Measurements from ENCODE around the gene CEP83. TPM values are rescaled to one million over a fixed set of nuclear protein-coding genes. Genes with fewer than 3 reads are reported as not detected.
A peak's percentile ranks its signal among the peaks of the same experiment; 100 is the strongest.
"Not testable (repeated sequence)": the region's sequence is repeated elsewhere in the genome, so short reads cannot be mapped to it uniquely, and the experiment has no call there.

Gene CEP83
- total and polyA plus RNA-seq, 12 donors, result 4.2 to 20.5 (median 10.2) TPM

DNA sequence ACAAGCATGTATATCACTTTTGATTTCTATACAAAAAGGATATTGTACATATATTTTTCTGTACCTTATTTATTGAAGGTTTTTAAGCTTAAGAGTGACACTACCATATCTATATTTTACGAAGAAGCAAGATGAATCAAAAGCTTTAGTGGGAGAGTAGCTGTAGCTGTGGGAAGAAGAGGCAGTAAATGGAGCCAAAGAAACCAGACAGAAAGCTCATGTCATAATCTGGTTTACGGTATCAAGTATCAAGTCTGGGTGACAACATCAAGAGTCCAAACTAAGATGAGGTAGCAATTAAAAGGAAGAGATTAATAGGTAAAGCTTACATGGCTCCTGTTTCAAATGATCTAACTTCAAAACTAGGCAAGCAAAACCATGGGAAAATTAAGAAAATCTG, 54.8 kb downstream of the CEP83 start:
- peak overlapping the region in 3 of 10 donors; percentile 29 to 30 (median 29) for H3K4me3 ChIP-seq
- DNase-seq, result no peak
- no peaks in the 10 kb centered on the region for H3K27me3 ChIP-seq
- 49 to 64% methylated on average over 2 of the region's 2 CpGs for WGBS, 2 donors
- TF ChIP-seq, protein P1, sequence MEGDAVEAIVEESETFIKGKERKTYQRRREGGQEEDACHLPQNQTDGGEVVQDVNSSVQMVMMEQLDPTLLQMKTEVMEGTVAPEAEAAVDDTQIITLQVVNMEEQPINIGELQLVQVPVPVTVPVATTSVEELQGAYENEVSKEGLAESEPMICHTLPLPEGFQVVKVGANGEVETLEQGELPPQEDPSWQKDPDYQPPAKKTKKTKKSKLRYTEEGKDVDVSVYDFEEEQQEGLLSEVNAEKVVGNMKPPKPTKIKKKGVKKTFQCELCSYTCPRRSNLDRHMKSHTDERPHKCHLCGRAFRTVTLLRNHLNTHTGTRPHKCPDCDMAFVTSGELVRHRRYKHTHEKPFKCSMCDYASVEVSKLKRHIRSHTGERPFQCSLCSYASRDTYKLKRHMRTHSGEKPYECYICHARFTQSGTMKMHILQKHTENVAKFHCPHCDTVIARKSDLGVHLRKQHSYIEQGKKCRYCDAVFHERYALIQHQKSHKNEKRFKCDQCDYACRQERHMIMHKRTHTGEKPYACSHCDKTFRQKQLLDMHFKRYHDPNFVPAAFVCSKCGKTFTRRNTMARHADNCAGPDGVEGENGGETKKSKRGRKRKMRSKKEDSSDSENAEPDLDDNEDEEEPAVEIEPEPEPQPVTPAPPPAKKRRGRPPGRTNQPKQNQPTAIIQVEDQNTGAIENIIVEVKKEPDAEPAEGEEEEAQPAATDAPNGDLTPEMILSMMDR (IDR thresholded peaks at IDR 0.05), result no peak
- intact Hi-C loops (cut with DNase I), result no loop called here
- H3K27ac ChIP-seq, result peak overlapping the region in 4 of 10 donors; percentile 1 to 22 (median 17)
- H3K4me1 ChIP-seq, result peaks cover 0 to 16% (median 6%) of the 10 kb centered on the region in 9 donors
- peaks cover 0 to 34% (median 0%) of the 10 kb centered on the region in 9 donors for H3K36me3 ChIP-seq
- H3K9me3 ChIP-seq, result peaks cover 0 to 6% (median 0%) of the 10 kb centered on the region in 11 donors
- no peak for ATAC-seq

DNA sequence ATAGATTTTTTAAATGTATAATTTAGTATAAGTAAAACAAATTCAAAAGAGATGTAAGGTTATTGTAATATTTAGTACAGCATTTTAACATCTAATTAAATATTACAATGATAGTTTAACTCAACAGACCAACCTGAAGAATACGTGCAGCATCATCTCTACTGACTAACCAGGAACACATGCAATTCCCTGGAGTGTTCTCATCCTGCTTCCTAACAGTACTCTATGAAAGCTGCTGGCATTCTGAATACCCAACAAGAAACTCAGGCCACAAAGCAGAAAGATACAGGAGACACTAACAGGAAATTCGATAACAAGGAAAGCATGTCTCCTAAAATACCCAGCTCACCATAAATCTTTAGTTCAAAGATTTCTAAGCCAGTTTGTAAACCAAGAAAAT, 58.3 kb downstream of the CEP83 start:
- Histone ChIP-seq H3K4me3 (no peak overlapping the region), H3K9me3 (peaks cover 0 to 31% (median 12%) of the 10 kb centered on the region in 11 donors), H3K27me3 (no peaks in the 10 kb centered on the region), H3K36me3 (peaks cover 0 to 54% (median 0%) of the 10 kb centered on the region in 9 donors), H3K27ac (no peak overlapping the region), H3K4me1 (peaks cover 0 to 16% (median 6%) of the 10 kb centered on the region in 9 donors)
- DNase-seq (no peak), ATAC-seq (no peak)
- intact Hi-C loops (cut with DNase I), result no loop called here
- TF ChIP-seq, protein P1 (IDR thresholded peaks at IDR 0.05), result no peak
- 87 to 92% methylated on average over 2 of the region's 2 CpGs for WGBS, 2 donors

DNA sequence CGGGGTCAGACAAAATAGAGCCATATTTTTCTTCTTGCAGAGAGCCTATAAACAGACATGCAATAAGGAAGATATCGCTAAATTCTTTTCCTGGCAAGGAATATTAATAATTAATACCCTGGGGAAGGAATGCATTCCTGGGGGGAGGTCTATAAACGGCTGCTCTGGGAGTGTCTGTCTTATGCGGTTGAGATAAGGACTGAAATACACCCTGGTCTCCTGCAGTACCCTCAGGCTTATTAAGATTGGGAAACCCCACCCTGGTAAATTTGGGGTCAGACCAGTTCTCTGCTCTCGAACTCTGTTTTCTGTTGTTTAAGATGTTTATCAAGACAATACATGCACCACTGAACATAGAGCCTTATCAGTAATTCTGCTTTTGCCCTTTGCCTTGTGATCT, 61.0 kb downstream of the CEP83 start:
- DNase-seq; H3K4me3 ChIP-seq; H3K27me3 ChIP-seq; ATAC-seq; H3K27ac ChIP-seq; intact Hi-C loops (cut with DNase I); H3K4me1 ChIP-seq: not testable (repeated sequence)
- 86 to 92% methylated on average over 5 of the region's 5 CpGs for WGBS, 2 donors
- peaks cover 0 to 54% (median 0%) of the 10 kb centered on the region in 9 donors for H3K36me3 ChIP-seq
- H3K9me3 ChIP-seq, result peaks cover 0 to 31% (median 12%) of the 10 kb centered on the region in 11 donors

DNA sequence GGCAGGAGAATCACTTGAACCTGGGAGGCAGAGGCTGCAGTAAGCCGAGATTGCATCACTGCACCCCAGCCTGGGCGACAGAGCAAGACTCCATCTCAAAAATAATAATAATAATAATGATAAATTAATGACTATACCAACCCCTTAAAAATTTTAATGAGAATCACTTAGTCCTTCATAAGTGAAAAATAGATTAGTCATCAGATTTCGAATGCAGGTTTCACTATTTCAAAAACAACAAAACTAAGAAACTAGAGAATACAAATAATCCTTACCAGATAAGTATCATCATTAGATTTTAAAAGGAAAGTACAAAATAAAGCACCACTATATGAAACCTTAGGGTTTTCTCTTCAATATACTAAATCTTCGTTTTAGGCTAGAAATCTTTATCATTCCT, 62.3 kb downstream of the CEP83 start:
- ATAC-seq, result no peak
- intact Hi-C loops (cut with DNase I), result no loop called here
- 96 to 98% methylated on average over 4 of the region's 4 CpGs for WGBS, 2 donors

DNA sequence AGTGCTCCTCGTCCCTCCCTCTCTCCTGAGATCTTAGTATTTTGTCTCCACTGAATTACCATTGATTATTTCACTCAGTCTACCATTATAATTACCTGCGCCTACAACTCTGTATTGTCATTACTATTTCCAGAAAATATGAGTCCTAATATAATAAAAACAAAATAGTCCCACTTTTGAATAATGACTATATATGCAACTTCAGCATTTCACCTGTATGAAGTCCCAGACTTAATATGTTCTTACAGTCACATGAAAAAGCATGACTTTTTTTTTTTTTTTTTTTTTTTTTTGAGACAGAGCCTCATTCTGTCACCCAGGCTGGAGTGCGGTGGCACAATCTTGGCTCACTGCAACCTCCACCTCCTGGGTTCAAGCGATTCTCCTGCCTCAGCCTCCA, 63.7 kb downstream of the CEP83 start:
- peaks cover 0 to 35% (median 0%) of the 10 kb centered on the region in 9 donors for H3K36me3 ChIP-seq
- H3K27ac ChIP-seq; H3K4me1 ChIP-seq; intact Hi-C loops (cut with DNase I); H3K27me3 ChIP-seq; ATAC-seq; H3K4me3 ChIP-seq; DNase-seq: not testable (repeated sequence)
- peaks cover 0 to 34% (median 12%) of the 10 kb centered on the region in 11 donors for H3K9me3 ChIP-seq
- 96 to 98% methylated on average over 4 of the region's 4 CpGs for WGBS, 2 donors

More for the DNA sequence above, 62.3 kb downstream of the CEP83 start:
- no peak for DNase-seq
- H3K27ac ChIP-seq, result no peak overlapping the region
- no peaks in the 10 kb centered on the region for H3K27me3 ChIP-seq
- peaks cover 0 to 31% (median 12%) of the 10 kb centered on the region in 11 donors for H3K9me3 ChIP-seq
- peaks cover 0 to 49% (median 0%) of the 10 kb centered on the region in 9 donors for H3K36me3 ChIP-seq
- H3K4me3 ChIP-seq, result no peak overlapping the region
- H3K4me1 ChIP-seq, result no peaks in the 10 kb centered on the region
- TF ChIP-seq, protein P1 (IDR thresholded peaks at IDR 0.05), result no peak

All from heart right ventricle (tissue), 16 donors.